GM23248 (cell line): ENCODE measurements around the gene PTGES. TPM values are rescaled to one million over a fixed set of nuclear protein-coding genes. Genes with fewer than 3 reads are reported as not detected.

Experiments
- DNase-seq: peaks from one replicate; pipeline ENCODE4 v3.0.0-alpha.2; 2015
- H2AFZ ChIP-seq: fragments of 200-600 bp; sonication (generic); 2 replicates; pipeline ENCODE4 v1.6.1; 2016; ENCODE audit warnings: antibody characterized with exemption
- H3F3A ChIP-seq: fragments of 200-600 bp; sonication (generic); 2 replicates; pipeline ENCODE4 v1.6.1; 2016; ENCODE audit warnings: mild to moderate bottlenecking, antibody characterized with exemption, mixed run types; ENCODE audit not compliant: insufficient read depth
- H3K27ac ChIP-seq: fragments of 200-600 bp; sonication (generic); 2 replicates; pipeline ENCODE4 v1.5.1; 2016; ENCODE audit warnings: mild to moderate bottlenecking
- H3K27me3 ChIP-seq: fragments of 200-600 bp; sonication (generic); replicated peaks from 2 replicates; pipeline ENCODE4 v1.6.1; 2016; ENCODE audit warnings: mild to moderate bottlenecking; ENCODE audit not compliant: insufficient read depth
- H3K36me3 ChIP-seq: fragments of 200-600 bp; sonication (generic); 2 replicates; pipeline ENCODE4 v1.6.1; 2016; ENCODE audit warnings: low read depth, mild to moderate bottlenecking
- H3K4me1 ChIP-seq: fragments of 200-600 bp; sonication (generic); 2 replicates; pipeline ENCODE4 v1.6.1; 2016; ENCODE audit warnings: mild to moderate bottlenecking; ENCODE audit not compliant: insufficient read depth
- H3K4me2 ChIP-seq: fragments of 200-600 bp; sonication (generic); one replicate; pipeline ENCODE4 v1.6.1; 2016; ENCODE audit warnings: mild to moderate bottlenecking; ENCODE audit not compliant: unreplicated experiment
- H3K4me3 ChIP-seq: fragments of 200-600 bp; sonication (generic); 2 replicates; pipeline ENCODE4 v1.5.1; 2016; ENCODE audit warnings: mild to moderate bottlenecking
- H3K79me2 ChIP-seq: fragments of 200-600 bp; sonication (generic); 2 replicates; pipeline ENCODE4 v1.6.1; 2016; ENCODE audit warnings: mild to moderate bottlenecking; ENCODE audit not compliant: insufficient read depth
- H3K9ac ChIP-seq: fragments of 200-600 bp; sonication (generic); 2 replicates; pipeline ENCODE4 v1.6.1; 2016; ENCODE audit warnings: mild to moderate bottlenecking
- H3K9me2 ChIP-seq: fragments of 200-600 bp; sonication (generic); 2 replicates; pipeline ENCODE4 v1.6.1; 2016; ENCODE audit warnings: mixed run types, mild to moderate bottlenecking, moderate library complexity; ENCODE audit not compliant: insufficient read depth
- H3K9me3 ChIP-seq: fragments of 200-600 bp; sonication (generic); one replicate; pipeline ENCODE4 v1.6.1; 2017; ENCODE audit warnings: low read depth
- H4K20me1 ChIP-seq: fragments of 200-600 bp; sonication (generic); 2 replicates; pipeline ENCODE4 v1.6.0; 2016; ENCODE audit not compliant: insufficient read depth
- EZH2 ChIP-seq: fragments of 200-600 bp; sonication (generic); IDR thresholded peaks from 2 replicates; pipeline ENCODE4 v1.6.1; 2018; ENCODE audit warnings: antibody characterized with exemption, mild to moderate bottlenecking; ENCODE audit not compliant: insufficient read depth, poor library complexity, severe bottlenecking
- EZH2phosphoT487 ChIP-seq: fragments of 200-600 bp; sonication (generic); IDR thresholded peaks from 2 replicates; pipeline ENCODE4 v1.6.1; 2018; ENCODE audit warnings: antibody characterized with exemption, moderate library complexity, mild to moderate bottlenecking, low read depth; ENCODE audit not compliant: insufficient read depth
- WGBS, 2 experiments: methylation state at CpG; one replicate each; pipeline ENCODE4 v1.1.6; 2015 to 2017; ENCODE audit warnings: low lambda C conversion rate in 2 of 2, low coverage in 1 of 2; ENCODE audit errors: missing lambda C conversion rate in 2 of 2; 5-methylcytosine and 5-hydroxymethylcytosine counted together
- in situ Hi-C: fragments of 300-500 bp; cut with MboI; formaldehyde crosslinking; loops from 2 replicates; pipeline ENCODE4 v1.15.0; 2020
- polyA plus RNA-seq: library from polyadenylated mRNA; unstranded; fragments of >200 nt; fragmentation: Nextera tagmentation; extraction: Ambion mirVana; gene quantifications from 2 replicates; pipeline ENCODE4 v1.2.1, GENCODE V29; 2016
- total RNA-seq: library from RNA; depleted of rRNA; stranded (reverse); fragments of >200 nt; shearing (Covaris generic); gene quantifications from 2 replicates; pipeline ENCODE4 v1.2.3, GENCODE V29; 2014

Gene PTGES
- total and polyA plus RNA-seq, 2 experiments from 2014 or later, result 12.6 to 22.0 TPM

DNA sequence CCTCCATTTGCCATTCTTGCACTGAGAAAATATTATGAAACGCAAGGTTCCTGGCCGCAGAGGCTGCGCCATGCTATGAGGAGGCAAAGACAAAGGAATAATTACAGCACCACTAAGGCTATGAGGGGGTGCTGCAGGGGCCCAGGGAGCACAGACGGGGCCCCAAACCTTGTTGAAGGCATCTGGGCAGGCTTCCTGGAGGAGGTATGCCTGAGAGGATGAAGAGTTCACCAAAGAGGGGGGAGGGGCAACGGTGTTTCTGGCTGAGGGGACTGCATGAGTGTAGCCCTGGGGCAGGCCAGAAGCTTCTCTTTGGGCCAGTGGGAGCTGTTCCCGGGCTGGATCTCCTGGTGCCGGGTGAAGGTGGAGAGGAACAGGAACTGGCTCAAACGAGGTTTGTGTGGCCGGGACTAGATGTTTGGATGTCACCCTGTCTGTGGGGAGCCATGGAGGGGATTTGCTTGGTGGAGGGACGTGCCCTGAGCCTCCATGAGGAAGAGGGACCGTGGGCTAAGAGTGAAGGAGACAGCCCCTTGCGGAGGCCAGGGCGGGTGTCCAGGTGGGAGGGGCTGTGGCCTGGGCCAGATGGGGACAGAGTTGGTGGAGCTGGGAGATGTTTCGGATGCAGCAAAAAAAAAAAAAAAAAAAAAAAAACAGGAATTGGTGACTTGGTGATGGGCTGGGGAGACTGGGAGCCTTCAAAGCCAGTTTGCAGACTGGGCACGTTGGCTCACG is 28.2 kb downstream of the PTGES start:
- H3K4me1 ChIP-seq, result peaks cover 23% of the 10 kb centered on the region
- H4K20me1 ChIP-seq, result no peaks in the 10 kb centered on the region
- peaks cover 38% of the 10 kb centered on the region for H3F3A ChIP-seq
- in situ Hi-C loops, result no loop called here
- peaks cover 27% of the 10 kb centered on the region for H3K79me2 ChIP-seq
- H2AFZ ChIP-seq, result no peak overlapping the region
- no peaks in the 10 kb centered on the region for H3K27me3 ChIP-seq
- no peak overlapping the region for H3K4me2 ChIP-seq
- H3K9me3 ChIP-seq, result no peaks in the 10 kb centered on the region
- no peak for TF ChIP-seq EZH2phosphoT487
- TF ChIP-seq EZH2, result no peak
- peak overlapping the region; percentile 63 for H3K9ac ChIP-seq
- 46 to 48% methylated on average over 14 to 16 of the region's 16 CpGs for WGBS, 2 experiments
- H3K4me3 ChIP-seq, result no peak overlapping the region
- H3K36me3 ChIP-seq, result peaks cover 12% of the 10 kb centered on the region; the same call in 1 of the 2 replicates
- no peaks in the 10 kb centered on the region for H3K9me2 ChIP-seq
- peak overlapping the region; percentile 82 for H3K27ac ChIP-seq
- no peak for DNase-seq

DNA sequence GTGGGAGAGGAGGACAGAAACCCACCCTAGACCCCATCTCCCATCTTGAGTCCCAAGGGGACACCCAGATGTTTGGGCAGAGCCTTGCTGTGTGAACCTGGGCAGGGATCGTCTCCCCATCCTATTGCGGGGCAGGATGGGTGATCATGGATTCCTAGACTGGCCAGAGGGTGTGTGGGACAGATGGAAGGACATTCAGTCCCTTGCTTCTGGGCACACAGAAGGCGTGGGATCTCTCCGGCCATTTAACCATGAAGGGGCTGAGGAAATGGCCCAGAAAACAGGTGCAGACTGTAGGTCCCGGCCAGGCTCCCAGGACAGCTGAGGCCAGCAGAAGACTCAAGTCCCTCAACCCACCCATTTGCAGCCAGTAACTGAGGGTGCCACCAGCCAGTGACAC is 29.9 kb downstream of the PTGES start:
- in situ Hi-C loops, result no loop called here
- Histone ChIP-seq H3F3A (peaks cover 30% of the 10 kb centered on the region; the same call in 1 of the 2 replicates), H3K4me2 (no peak overlapping the region), H4K20me1 (no peaks in the 10 kb centered on the region), H3K9me3 (no peaks in the 10 kb centered on the region), H3K79me2 (peaks cover 44% of the 10 kb centered on the region), H3K4me3 (no peak overlapping the region), H3K27me3 (no peaks in the 10 kb centered on the region), H3K4me1 (peaks cover 23% of the 10 kb centered on the region), H2AFZ (no peak overlapping the region), H3K9ac (no peak overlapping the region), H3K27ac (no peak overlapping the region), H3K9me2 (no peaks in the 10 kb centered on the region), H3K36me3 (peaks cover 12% of the 10 kb centered on the region; the same call in 1 of the 2 replicates)
- 87 to 88% methylated on average over 5 of the region's 5 CpGs for WGBS, 2 experiments
- no peak for TF ChIP-seq EZH2
- TF ChIP-seq EZH2phosphoT487, result no peak
- no peak for DNase-seq

DNA sequence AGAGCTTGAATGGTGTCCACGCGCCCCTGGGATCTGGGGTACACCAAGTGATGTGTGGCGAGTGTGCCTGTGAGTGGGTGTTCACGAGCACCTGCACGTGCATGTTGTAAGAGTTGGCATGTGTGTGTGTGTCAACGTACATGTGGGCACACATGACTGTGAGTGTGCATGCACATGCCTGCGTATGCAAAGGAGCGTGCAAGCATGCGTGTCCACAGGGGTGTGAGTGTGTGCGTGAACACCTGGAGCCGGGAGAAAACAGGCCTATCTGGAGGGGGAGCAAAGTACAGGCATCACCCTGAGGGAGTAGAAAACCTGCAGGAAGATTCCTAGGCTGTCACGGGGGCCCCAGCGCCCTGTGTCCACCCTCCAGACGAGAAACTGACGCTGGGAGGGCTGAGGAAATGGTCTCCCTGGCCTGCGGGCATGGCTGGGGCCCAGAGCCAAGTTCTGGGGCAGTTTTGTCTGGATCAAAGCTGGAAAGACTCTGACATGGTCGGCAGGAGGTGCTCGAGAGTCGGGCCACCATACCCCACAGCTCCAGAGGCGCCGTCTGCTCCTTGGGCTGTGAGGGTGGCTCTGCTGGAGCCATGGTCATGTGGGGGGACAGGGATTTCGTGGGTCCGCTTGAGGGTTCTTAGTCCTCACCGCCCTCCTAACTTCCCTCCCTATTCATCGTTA is 31.8 kb downstream of the PTGES start:
- DNase-seq, result peak; percentile 27
- H3K79me2 ChIP-seq, result peaks cover 63% of the 10 kb centered on the region
- no peak overlapping the region for H3K27ac ChIP-seq
- peaks cover 24% of the 10 kb centered on the region for H3K4me1 ChIP-seq
- no peak overlapping the region for H3K4me2 ChIP-seq
- H3K9me3 ChIP-seq, result no peaks in the 10 kb centered on the region
- no peak overlapping the region for H2AFZ ChIP-seq
- peaks cover 12% of the 10 kb centered on the region; the same call in 1 of the 2 replicates for H3K36me3 ChIP-seq
- no peak overlapping the region for H3K9ac ChIP-seq
- TF ChIP-seq EZH2phosphoT487 (no peak), EZH2 (no peak)
- no peaks in the 10 kb centered on the region for H3K27me3 ChIP-seq
- 84% methylated on average over 25 of the region's 25 CpGs for WGBS, 2 experiments
- H3K4me3 ChIP-seq, result no peak overlapping the region
- H3K9me2 ChIP-seq, result no peaks in the 10 kb centered on the region
- no peaks in the 10 kb centered on the region for H4K20me1 ChIP-seq
- H3F3A ChIP-seq, result peaks cover 27% of the 10 kb centered on the region
- in situ Hi-C loops, result no loop called here

DNA sequence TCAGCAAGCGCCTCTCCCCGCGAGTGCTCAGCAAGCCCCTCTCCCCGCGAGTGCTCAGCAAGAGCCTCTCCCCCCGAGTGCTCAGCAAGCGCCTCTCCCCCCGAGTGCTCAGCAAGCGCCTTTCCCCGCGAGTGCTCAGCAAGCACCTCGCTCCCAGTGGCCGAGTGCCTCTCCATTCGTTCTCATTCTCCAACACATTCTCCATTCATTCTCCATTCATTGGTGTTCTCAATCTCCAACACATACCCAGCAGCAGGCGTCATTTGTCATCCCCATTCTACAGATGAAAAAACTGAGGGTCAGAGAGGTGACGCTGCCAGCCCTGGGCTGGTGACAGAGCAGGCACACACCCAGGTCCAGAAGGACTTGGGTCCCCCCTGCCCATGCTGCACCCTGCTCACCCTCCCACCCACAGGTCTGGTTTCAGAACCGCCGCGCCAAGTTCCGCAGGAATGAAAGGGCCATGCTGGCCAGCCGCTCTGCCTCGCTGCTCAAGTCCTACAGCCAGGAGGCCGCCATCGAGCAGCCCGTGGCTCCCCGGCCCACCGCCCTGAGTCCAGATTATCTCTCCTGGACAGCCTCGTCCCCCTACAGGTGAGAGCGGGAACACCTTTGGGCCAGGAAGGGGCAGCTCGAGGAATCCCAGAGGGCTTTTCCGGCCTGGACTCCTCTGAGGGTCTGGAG is 32.5 kb downstream of the PTGES start:
- Histone ChIP-seq H3K9ac (no peak overlapping the region), H3K9me2 (no peaks in the 10 kb centered on the region), H3K9me3 (no peaks in the 10 kb centered on the region), H3K79me2 (peaks cover 70% of the 10 kb centered on the region), H3K27me3 (no peaks in the 10 kb centered on the region), H3F3A (peaks cover 30% of the 10 kb centered on the region), H4K20me1 (no peaks in the 10 kb centered on the region), H3K4me1 (peaks cover 24% of the 10 kb centered on the region), H3K4me3 (no peak overlapping the region), H3K36me3 (peaks cover 12% of the 10 kb centered on the region; the same call in 1 of the 2 replicates), H3K27ac (no peak overlapping the region), H2AFZ (no peak overlapping the region), H3K4me2 (no peak overlapping the region)
- in situ Hi-C loops, result no loop called here
- 91 to 93% methylated on average over 29 to 31 of the region's 31 CpGs for WGBS, 2 experiments
- no peak for TF ChIP-seq EZH2
- DNase-seq, result no peak
